ENCODE measurements around the gene AGAP3.

DNA sequence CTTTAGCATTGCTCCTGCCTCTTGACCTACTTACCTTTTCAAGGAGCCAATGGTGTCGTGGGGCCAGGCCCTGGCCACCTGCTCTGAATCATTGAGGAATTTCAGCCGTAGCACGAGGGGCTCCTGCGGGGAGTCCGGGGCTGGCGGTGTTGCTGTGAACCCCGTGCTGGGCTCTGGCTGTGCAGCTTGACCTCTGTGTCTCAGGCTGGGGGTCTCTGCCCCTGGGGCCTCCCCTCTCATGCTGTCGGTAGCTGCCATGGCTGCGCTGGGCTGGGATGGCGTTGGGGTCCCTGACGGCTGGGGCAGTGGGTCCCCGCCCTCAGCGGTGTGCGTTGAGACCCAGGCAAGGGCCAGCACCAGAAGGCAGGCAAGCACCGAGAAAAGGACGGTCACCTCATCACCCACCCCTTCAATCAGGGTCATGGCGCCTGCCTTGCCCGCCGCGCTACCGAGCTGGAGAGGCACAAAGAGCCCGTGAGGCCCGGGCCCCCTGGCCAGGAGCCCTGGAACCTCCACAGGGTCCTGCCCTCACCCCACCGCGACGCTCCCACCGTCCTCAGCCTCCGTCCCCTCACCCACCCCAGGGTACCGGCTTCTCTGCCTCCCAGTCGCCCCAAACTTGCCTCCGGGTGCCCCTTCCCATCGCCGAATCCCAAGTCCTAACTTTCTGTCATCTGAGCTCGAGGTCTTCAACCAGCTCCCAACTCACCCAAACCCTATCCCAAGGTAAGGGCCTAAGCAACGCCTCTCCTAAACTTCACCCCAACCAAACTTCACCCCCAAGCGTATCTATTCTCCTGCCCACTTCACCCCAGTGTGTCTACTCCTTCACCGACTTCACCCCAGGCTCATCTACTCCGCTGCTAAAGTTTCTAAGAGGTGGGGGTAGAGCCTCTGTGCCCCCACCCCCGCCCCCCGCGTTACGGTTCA lies 3.9 kb upstream of the AGAP3 start:
- TF ChIP-seq, protein P1, sequence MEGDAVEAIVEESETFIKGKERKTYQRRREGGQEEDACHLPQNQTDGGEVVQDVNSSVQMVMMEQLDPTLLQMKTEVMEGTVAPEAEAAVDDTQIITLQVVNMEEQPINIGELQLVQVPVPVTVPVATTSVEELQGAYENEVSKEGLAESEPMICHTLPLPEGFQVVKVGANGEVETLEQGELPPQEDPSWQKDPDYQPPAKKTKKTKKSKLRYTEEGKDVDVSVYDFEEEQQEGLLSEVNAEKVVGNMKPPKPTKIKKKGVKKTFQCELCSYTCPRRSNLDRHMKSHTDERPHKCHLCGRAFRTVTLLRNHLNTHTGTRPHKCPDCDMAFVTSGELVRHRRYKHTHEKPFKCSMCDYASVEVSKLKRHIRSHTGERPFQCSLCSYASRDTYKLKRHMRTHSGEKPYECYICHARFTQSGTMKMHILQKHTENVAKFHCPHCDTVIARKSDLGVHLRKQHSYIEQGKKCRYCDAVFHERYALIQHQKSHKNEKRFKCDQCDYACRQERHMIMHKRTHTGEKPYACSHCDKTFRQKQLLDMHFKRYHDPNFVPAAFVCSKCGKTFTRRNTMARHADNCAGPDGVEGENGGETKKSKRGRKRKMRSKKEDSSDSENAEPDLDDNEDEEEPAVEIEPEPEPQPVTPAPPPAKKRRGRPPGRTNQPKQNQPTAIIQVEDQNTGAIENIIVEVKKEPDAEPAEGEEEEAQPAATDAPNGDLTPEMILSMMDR (conservative IDR thresholded peaks at IDR 0.05 in 1 of 2, IDR thresholded peaks at IDR 0.05 in 1 of 2; ENCODE audit: low read depth in 1 of 2, low read length in 2 of 2): no peak
- TF ChIP-seq EZH2 (IDR thresholded peaks at IDR 0.05; ENCODE audit: low read length, missing control alignments): no peak

Measured in fibroblast of lung (primary cell).